HCT116 (cell line): ENCODE results near the gene MAPK14. TPM values are rescaled to one million over a fixed set of nuclear protein-coding genes. Genes with fewer than 3 reads are reported as not detected.

Experiments
- ATAC-seq: fragments of 200-7000 bp; cut with Tn5 transposase; 2 replicates; pipeline ENCODE4 v1.9.1; 2020; ENCODE audit warnings: mild to moderate bottlenecking, moderate library complexity
- BruUV-seq: library from RNA; stranded (reverse); fragments of 400-500 nt; replicated peaks from 2 replicates; lab custom pipeline; 2021; lab: Mats Ljungman, UMichigan
- CTCF ChIA-PET: fragments of 300-600 bp; sonication (Branson Sonifier 250); formaldehyde crosslinking; loops from one replicate; lab custom pipeline; 2021; ENCODE audit warnings: antibody characterized with exemption; lab: Charles Lee
- POLR2A ChIA-PET: fragments of 300-600, 350-600 bp; sonication (Branson Sonifier 250); formaldehyde crosslinking; loops from one replicate; lab custom pipeline; 2021; ENCODE audit warnings: antibody characterized with exemption; lab: Charles Lee
- RAD21 ChIA-PET, 2 experiments: fragments of 300-600 bp; sonication (Branson Sonifier 250); formaldehyde crosslinking; loops; one replicate each; lab custom pipeline; 2023; ENCODE audit warnings: low total read pairs in 2 of 2; ENCODE audit not compliant: uncharacterized antibody in 2 of 2, unreplicated experiment in 2 of 2, low non-redundant PET in 1 of 2; lab: Charles Lee
- DNase-seq: peaks from one replicate; pipeline ENCODE4 v3.0.0-alpha.2; 2010; ENCODE audit warnings: low read depth, low spot score
- H2AFZ ChIP-seq: fragments of 200-600 bp; shearing (Covaris generic), sonication (generic); 2 replicates; pipeline ENCODE4 v1.6.1; 2017; ENCODE audit warnings: low read depth, mixed run types, mixed read lengths, antibody characterized with exemption, low read length; ENCODE audit not compliant: poor library complexity, severe bottlenecking
- H3K27ac ChIP-seq: 2 replicates; pipeline ENCODE4 v1.5.1; 2012; ENCODE audit warnings: low read depth, low read length
- H3K27me3 ChIP-seq: fragments of 200-600 bp; sonication (generic); 2 replicates; pipeline ENCODE4 v1.6.1; 2016; ENCODE audit warnings: mixed run types, low read length, mixed read lengths; ENCODE audit not compliant: insufficient read depth
- H3K36me3 ChIP-seq, 2 experiments: fragments of 200-500 bp in 1 of 2; fragments of 200-600 bp in 1 of 2; sonication (Bioruptor generic) in 1 of 2; sonication (generic) in 1 of 2; 2 replicates each; pipeline versions ENCODE4 v1.5.1 to v1.6.1; 2014 to 2016; ENCODE audit warnings: low read length in 2 of 2, inconsistent platforms in 1 of 2, mixed read lengths in 1 of 2, mixed run types in 1 of 2; ENCODE audit not compliant: insufficient read depth in 2 of 2, control insufficient read depth in 1 of 2
- H3K4me1 ChIP-seq, 2 experiments: fragments of 200-600 bp in 1 of 2; sonication (generic) in 1 of 2; 2 replicates each; pipeline versions ENCODE4 v1.5.1 to v1.6.1; 2012 to 2017; ENCODE audit warnings: low read length in 2 of 2, inconsistent platforms in 1 of 2, mild to moderate bottlenecking in 1 of 2, mixed read lengths in 1 of 2, mixed run types in 1 of 2, moderate library complexity in 1 of 2; ENCODE audit not compliant: insufficient read depth in 2 of 2, control insufficient read depth in 1 of 2
- H3K4me2 ChIP-seq: fragments of 200-600 bp; sonication (generic); 2 replicates; pipeline ENCODE4 v1.6.1; 2017; ENCODE audit warnings: mixed run types, low read length, mixed read lengths
- H3K4me3 ChIP-seq, 2 experiments: fragments of 200-600 bp in 1 of 2; sonication (generic) in 1 of 2; replicated peaks in 1 of 2; 2 replicates each; pipeline ENCODE4 v1.5.1; 2011 to 2016; ENCODE audit warnings: low read length in 2 of 2, control low read depth in 1 of 2, low read depth in 1 of 2, mild to moderate bottlenecking in 1 of 2, mixed read lengths in 1 of 2, mixed run types in 1 of 2
- H3K79me2 ChIP-seq: fragments of 200-600 bp; sonication (generic); 2 replicates; pipeline ENCODE4 v1.6.1; 2017; ENCODE audit warnings: mild to moderate bottlenecking, mixed run types, low read length, moderate library complexity, mixed read lengths; ENCODE audit not compliant: insufficient read depth
- H3K9ac ChIP-seq: fragments of 200-600 bp; sonication (generic); 2 replicates; pipeline ENCODE4 v1.6.1; 2016; ENCODE audit warnings: low read length, mixed read lengths
- H3K9me2 ChIP-seq: fragments of 200-600 bp; sonication (generic), shearing (Covaris generic); 2 replicates; pipeline ENCODE4 v1.6.1; 2017; ENCODE audit warnings: mixed run types, mild to moderate bottlenecking, moderate library complexity; ENCODE audit not compliant: insufficient read depth
- H3K9me3 ChIP-seq, 2 experiments: fragments of 200-500 bp in 1 of 2; fragments of 200-600 bp in 1 of 2; sonication (Bioruptor generic) in 1 of 2; sonication (generic) in 1 of 2; 2 replicates each; pipeline ENCODE4 v1.6.1; 2014 to 2017; ENCODE audit warnings: low read length in 2 of 2, mixed read lengths in 2 of 2, inconsistent platforms in 1 of 2, low read depth in 1 of 2, mild to moderate bottlenecking in 1 of 2, mixed run types in 1 of 2, moderate library complexity in 1 of 2; ENCODE audit not compliant: control insufficient read depth in 1 of 2, insufficient read depth in 1 of 2
- H4K20me1 ChIP-seq: fragments of 200-600 bp; sonication (generic), shearing (Covaris generic); 2 replicates; pipeline ENCODE4 v1.6.1; 2017; ENCODE audit warnings: mixed run types, mild to moderate bottlenecking, moderate library complexity; ENCODE audit not compliant: insufficient read depth
- ATF3 ChIP-seq: IDR thresholded peaks from 2 replicates; pipeline ENCODE4 v1.6.1; 2012
- CTCF ChIP-seq, 3 experiments: fragments of 200-600 bp in 1 of 3; sonication (generic) in 1 of 3; IDR thresholded peaks in 2 of 3; conservative IDR thresholded peaks in 1 of 3; 2 replicates each; pipeline ENCODE4 v1.5.1; 2012 to 2017; ENCODE audit warnings: low read depth in 2 of 3, low read length in 2 of 3, antibody characterized with exemption in 1 of 3, borderline replicate concordance in 1 of 3, control low read depth in 1 of 3, mild to moderate bottlenecking in 1 of 3, mixed read lengths in 1 of 3, mixed run types in 1 of 3, moderate library complexity in 1 of 3; ENCODE audit not compliant: insufficient read depth in 1 of 3
- RAD21 ChIP-seq: IDR thresholded peaks from 2 replicates; pipeline ENCODE4 v1.6.1; 2012; ENCODE audit warnings: low read depth, mild to moderate bottlenecking
- SP1 ChIP-seq: IDR thresholded peaks from 2 replicates; pipeline ENCODE4 v1.6.1; 2012; ENCODE audit warnings: low read depth
- SRF ChIP-seq: IDR thresholded peaks from 2 replicates; pipeline ENCODE4 v1.6.1; 2012; ENCODE audit warnings: low read depth
- ZBTB33 ChIP-seq: IDR thresholded peaks from 2 replicates; pipeline ENCODE4 v1.6.1; 2011; ENCODE audit warnings: mild to moderate bottlenecking, low read length, moderate library complexity; ENCODE audit not compliant: insufficient replicate concordance; ENCODE audit errors: extremely low read depth
- intact Hi-C: fragments of 100-400 bp; cut with micrococcal nuclease; formaldehyde crosslinking; loops from 2 replicates; pipeline ENCODE4 v1.10.0; 2022
- total RNA-seq: library from RNA; stranded (reverse); gene quantifications from one replicate; pipeline ENCODE4 v1.2.1, GENCODE V29; 2021; ENCODE audit not compliant: unreplicated experiment

The MAPK14 gene
- total RNA-seq, 1 experiment from 2014 or later, result 34.2 TPM

- no peak overlapping the region for H3K4me3 ChIP-seq
- peaks cover 11 to 20% of the 10 kb centered on the region in 2 experiments; a peak in 3 of 4 replicates for H3K36me3 ChIP-seq
- ATAC-seq (peak; percentile 69), DNase-seq (no peak)
- no peaks in the 10 kb centered on the region for H3K9me3 ChIP-seq
- TF ChIP-seq ATF3, result no peak
- TF ChIP-seq CTCF (IDR thresholded peaks at IDR 0.05 in 2 of 3, conservative IDR thresholded peaks at IDR 0.05 in 1 of 3; ENCODE audit: borderline replicate concordance in 1 of 3, insufficient read depth in 1 of 3, low read depth in 2 of 3, low read length in 2 of 3), result peak; percentile 23 to 49 (median 32); a peak in 4 of 6 replicates
- RAD21 ChIA-PET, result no interaction called here
- no peaks in the 10 kb centered on the region for H3K9me2 ChIP-seq
- intact Hi-C loops, result no loop called here
- BruUV-seq, result TSS peak; percentile 13
- CTCF ChIA-PET, result interaction anchor here (0.8 to 1.3 kb wide), 2 partner anchors 10 to 33 kb away, joined by 3 read pairs; no protein-coding TSS in a partner anchor
- H3K27me3 ChIP-seq, result no peaks in the 10 kb centered on the region
- no peak overlapping the region for H3K27ac ChIP-seq
- H4K20me1 ChIP-seq, result no peaks in the 10 kb centered on the region
- POLR2A ChIA-PET, result interaction anchor here (1.4 kb wide), 1 partner anchor 8 kb away, joined by 4 read pairs; no protein-coding TSS in a partner anchor
- no peaks in the 10 kb centered on the region for H3K79me2 ChIP-seq
- no peak overlapping the region for H3K4me2 ChIP-seq
- H3K9ac ChIP-seq, result no peak overlapping the region
- H2AFZ ChIP-seq, result no peak overlapping the region
- H3K4me1 ChIP-seq, result no peaks in the 10 kb centered on the region
These were observed 111.8 kb downstream of the MAPK14 start for GRCh38 chr6:36139431-36139830.

GRCh38 chr6:36139991-36140710, 112.5 kb downstream of the MAPK14 start:
- no peak overlapping the region for H3K4me2 ChIP-seq
- ChIA-PET POLR2A (interaction anchor here (1.4 kb wide), 1 partner anchor 9 kb away, joined by 4 read pairs; no protein-coding TSS in a partner anchor), RAD21 (no interaction called here)

More at GRCh38 chr6:36139991-36140710, 112.5 kb downstream of the MAPK14 start:
- Histone ChIP-seq H3K4me3 (no peak overlapping the region), H3K27me3 (no peaks in the 10 kb centered on the region), H3K4me1 (no peaks in the 10 kb centered on the region), H3K27ac (no peak overlapping the region), H3K9me3 (no peaks in the 10 kb centered on the region), H3K36me3 (peaks cover 11 to 20% of the 10 kb centered on the region in 2 experiments; a peak in 3 of 4 replicates), H3K9ac (no peak overlapping the region), H2AFZ (no peak overlapping the region), H3K79me2 (no peaks in the 10 kb centered on the region), H3K9me2 (no peaks in the 10 kb centered on the region), H4K20me1 (no peaks in the 10 kb centered on the region)
- no peak for DNase-seq
- CTCF ChIA-PET, result interaction anchor here (1.3 kb wide), 1 partner anchor 11 kb away, joined by 3 read pairs; no protein-coding TSS in a partner anchor
- intact Hi-C loops, result no loop called here
- ATAC-seq, result no peak
- no TSS peak for BruUV-seq
- TF ChIP-seq SRF (no peak), CTCF (IDR thresholded peaks at IDR 0.05 in 2 of 3, conservative IDR thresholded peaks at IDR 0.05 in 1 of 3; ENCODE audit: borderline replicate concordance in 1 of 3, insufficient read depth in 1 of 3, low read depth in 2 of 3, low read length in 2 of 3) (no peak), RAD21 (no peak), ATF3 (no peak), SP1 (no peak), ZBTB33 (no peak)
